ENCODE data around the gene DOCK10. TPM values are rescaled to one million over a fixed set of nuclear protein-coding genes. Genes with fewer than 3 reads are reported as not detected.

Gene DOCK10
- total and polyA plus RNA-seq, 9 of the 15 experiments (the other 6 are each of a cell fraction or from before 2014, with no cell fraction given) = 0.01 to 0.87 (median 0.18) TPM

DNA sequence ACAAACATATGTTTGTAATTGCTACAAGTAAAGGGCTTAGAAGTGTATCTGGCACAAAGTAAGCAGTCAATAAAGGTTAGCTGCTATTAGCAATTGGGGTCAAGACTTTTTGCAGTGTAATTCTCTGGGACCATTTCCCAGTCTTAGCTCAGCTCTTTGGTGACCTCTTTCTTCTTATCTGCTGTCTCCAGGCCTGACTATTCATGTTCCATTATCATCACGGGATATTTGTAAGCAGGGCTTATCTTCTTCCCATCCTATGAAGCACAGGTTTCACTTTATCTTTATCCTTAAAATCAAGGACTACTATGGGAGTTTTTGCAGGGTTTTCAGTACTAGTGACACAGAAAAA, 131.7 kb downstream of the DOCK10 start:
- Histone ChIP-seq H3K4me1 (replicated peaks in 1 of 2; ENCODE audit: control insufficient read depth in 2 of 2, insufficient read depth in 2 of 2, low read length in 2 of 2) (no peaks in the 10 kb centered on the region), H4K20me1 (replicated peaks; ENCODE audit: control insufficient read depth, insufficient read depth, low read length) (no peaks in the 10 kb centered on the region), H3K9me1 (ENCODE audit: control insufficient read depth, insufficient read depth, low read length) (no peaks in the 10 kb centered on the region), H3K9me3 (replicated peaks; ENCODE audit: control insufficient read depth, insufficient read depth, low read depth, low read length) (no peaks in the 10 kb centered on the region), H3K36me3 (ENCODE audit: control insufficient read depth, insufficient read depth, low read length) (no peaks in the 10 kb centered on the region), H3K27ac (ENCODE audit: extremely low read depth, low read depth, low read length) (no peak overlapping the region), H3K4me3 (no peak overlapping the region), H3K79me2 (ENCODE audit: control insufficient read depth, insufficient read depth, low read length) (no peaks in the 10 kb centered on the region), H3K9ac (ENCODE audit: insufficient read depth in 1 of 2, low read depth in 2 of 2, low read length in 2 of 2) (no peak overlapping the region), H3K4me2 (ENCODE audit: insufficient read depth, low read length) (no peak overlapping the region), H3K27me3 (ENCODE audit: control insufficient read depth in 2 of 2, insufficient read depth in 2 of 2, low read length in 2 of 2) (no peaks in the 10 kb centered on the region), H2AFZ (ENCODE audit: low read depth, low read length) (no peak overlapping the region)
- in situ Hi-C loops (cut with MboI) = no loop called here
- ChIA-PET CTCF (ENCODE audit: low intra/inter-chr PET ratio) (no interaction called here), POLR2A (no interaction called here)
- intact Hi-C loops (cut with micrococcal nuclease) = no loop called here
- ATAC-seq = no peak
- no peak for DNase-seq (ENCODE audit: extremely low read depth in 1 of 4, low spot score in 3 of 4)
- TF ChIP-seq ZKSCAN3 (CRISPR knock-in tag; IDR thresholded peaks at IDR 0.05) (no peak), SMARCE1 (IDR thresholded peaks at IDR 0.05) (peak; percentile 20; the same call in 1 of the 2 replicates), ARID1B (IDR thresholded peaks at IDR 0.05) (peak; percentile 41), RFX1 (IDR thresholded peaks at IDR 0.05) (no peak), PHB2 (IDR thresholded peaks at IDR 0.05; ENCODE audit: low read depth) (no peak)
- TF ChIP-seq, protein P1, sequence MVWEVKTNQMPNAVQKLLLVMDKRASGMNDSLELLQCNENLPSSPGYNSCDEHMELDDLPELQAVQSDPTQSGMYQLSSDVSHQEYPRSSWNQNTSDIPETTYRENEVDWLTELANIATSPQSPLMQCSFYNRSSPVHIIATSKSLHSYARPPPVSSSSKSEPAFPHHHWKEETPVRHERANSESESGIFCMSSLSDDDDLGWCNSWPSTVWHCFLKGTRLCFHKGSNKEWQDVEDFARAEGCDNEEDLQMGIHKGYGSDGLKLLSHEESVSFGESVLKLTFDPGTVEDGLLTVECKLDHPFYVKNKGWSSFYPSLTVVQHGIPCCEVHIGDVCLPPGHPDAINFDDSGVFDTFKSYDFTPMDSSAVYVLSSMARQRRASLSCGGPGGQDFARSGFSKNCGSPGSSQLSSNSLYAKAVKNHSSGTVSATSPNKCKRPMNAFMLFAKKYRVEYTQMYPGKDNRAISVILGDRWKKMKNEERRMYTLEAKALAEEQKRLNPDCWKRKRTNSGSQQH (CRISPR knock-in tag; IDR thresholded peaks at IDR 0.05) = no peak
- BruUV-seq (replicated peaks) = no TSS peak
- FAIRE-seq = no peak
- WGBS (ENCODE audit: insufficient coverage, low coverage, missing lambda C conversion rate) = 0% methylated on average over 1 of the region's 1 CpG

Data from K562 (cell line).